Measurements from ENCODE around the gene ARMC6.

GRCh38 chr19:19053508-19054314 is 20.3 kb downstream of the ARMC6 start:
- TF ChIP-seq CTCF (IDR thresholded peaks at IDR 0.05) = peak; percentile 81
- no peak for TF ChIP-seq POLR2AphosphoS5 (IDR thresholded peaks at IDR 0.05; ENCODE audit: low read depth, low read length)
- TF ChIP-seq TCF7L2 (IDR thresholded peaks at IDR 0.05; ENCODE audit: low read depth, low read length) = no peak
- TF ChIP-seq REST (IDR thresholded peaks at IDR 0.05; ENCODE audit: insufficient read depth in 1 of 2, low read depth in 2 of 2, low read length in 1 of 2) = no peak
- TF ChIP-seq SIN3A (IDR thresholded peaks at IDR 0.05; ENCODE audit: borderline replicate concordance, insufficient read depth, low read depth, low read length) = no peak
